ENCODE data around the gene MOGAT1.
"Not testable (repeated sequence)": the region's sequence is repeated elsewhere in the genome, so short reads cannot be mapped to it uniquely, and the experiment has no call there.

The MOGAT1 gene

GRCh38 chr2:222738809-222739208 is 67.4 kb downstream of the MOGAT1 start:
- no peak for DNase-seq (ENCODE audit: low spot score)

- no peak for DNase-seq (ENCODE audit: low spot score)
These were observed 68.5 kb downstream of the MOGAT1 start for GRCh38 chr2:222739939-222740338.

- no peak for DNase-seq (ENCODE audit: low spot score)
These were observed 71.9 kb downstream of the MOGAT1 start for GRCh38 chr2:222743251-222743812.

GRCh38 chr2:222745836-222746559 is 74.5 kb downstream of the MOGAT1 start:
- DNase-seq (ENCODE audit: low spot score), result no peak

GRCh38 chr2:222747526-222748160 is 76.2 kb downstream of the MOGAT1 start:
- no peak for DNase-seq (ENCODE audit: low spot score)

GRCh38 chr2:222750533-222750932 is 79.1 kb downstream of the MOGAT1 start:
- DNase-seq (ENCODE audit: low spot score), result peak; percentile 16

- no peak for DNase-seq (ENCODE audit: low spot score)
These were observed 79.8 kb downstream of the MOGAT1 start for GRCh38 chr2:222751238-222751637.

- no peak for DNase-seq (ENCODE audit: low spot score)
These were observed 80.6 kb downstream of the MOGAT1 start for GRCh38 chr2:222751821-222752719.

GRCh38 chr2:222752746-222753145 is 81.3 kb downstream of the MOGAT1 start:
- DNase-seq (ENCODE audit: low spot score), result no peak

GRCh38 chr2:222753251-222753824 is 81.9 kb downstream of the MOGAT1 start:
- DNase-seq (ENCODE audit: low spot score), result peak; percentile 15

GRCh38 chr2:222754324-222754930 is 83.0 kb downstream of the MOGAT1 start:
- no peak for DNase-seq (ENCODE audit: low spot score)

- DNase-seq (ENCODE audit: low spot score), result not testable (repeated sequence)
These were observed 84.1 kb downstream of the MOGAT1 start for GRCh38 chr2:222755593-222755992.

- no peak for DNase-seq (ENCODE audit: low spot score)
These were observed 84.9 kb downstream of the MOGAT1 start for GRCh38 chr2:222756362-222756831.

GRCh38 chr2:222756951-222757650 is 85.6 kb downstream of the MOGAT1 start:
- DNase-seq (ENCODE audit: low spot score), result no peak
